Stimulated activated CD8-positive, alpha-beta memory T cell treated with anti-CD3 and anti-CD28 coated beads, Interleukin-12 subunit alpha, Interleukin-12 subunit beta, amount 100 ng/mL, for 24 hours (primary cell): Measurements from ENCODE around the gene KIF23.

Experiments used
- DNase-seq: peaks from one replicate; pipeline ENCODE4 v3.0.0-alpha.2; 2020; ENCODE audit errors: extremely low read depth

The KIF23 gene

DNA sequence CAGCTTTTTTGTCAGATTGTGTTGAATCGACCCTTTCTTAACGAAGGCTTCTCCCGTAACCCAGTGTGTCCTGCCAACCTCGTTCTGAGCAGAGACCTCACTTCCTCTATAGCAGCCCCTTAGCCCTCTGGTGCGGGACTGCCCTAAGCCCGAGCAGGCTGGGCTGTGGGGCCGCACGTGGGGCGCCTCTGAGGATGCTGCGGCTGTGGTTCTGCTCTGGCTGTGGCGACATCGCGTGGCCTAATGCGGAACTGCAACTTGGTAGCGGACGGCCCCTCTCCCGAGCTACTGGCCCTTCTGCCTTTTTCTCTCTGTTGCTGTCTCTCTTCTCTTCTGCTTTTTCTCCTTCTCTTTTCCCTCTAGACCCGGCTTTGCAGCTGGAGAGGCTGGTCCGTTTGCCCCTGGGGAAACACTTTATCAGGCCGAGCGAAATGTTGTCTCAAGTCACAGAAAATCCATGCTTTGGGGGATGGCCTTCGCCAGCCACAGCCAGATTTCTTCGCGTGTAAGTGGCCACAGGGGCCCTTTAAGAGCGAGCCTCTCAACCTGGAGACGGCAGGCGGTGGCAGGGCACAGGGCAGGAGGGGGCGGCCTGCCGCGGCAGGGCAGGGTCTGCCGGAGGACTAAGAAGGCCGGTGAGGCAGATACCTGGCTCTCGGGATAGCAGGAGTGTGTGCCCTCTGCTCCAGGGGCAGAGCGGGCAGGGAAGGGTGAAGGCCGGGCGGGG lies 19.4 kb upstream of the KIF23 start:
- DNase-seq, result peak; percentile 59

DNA sequence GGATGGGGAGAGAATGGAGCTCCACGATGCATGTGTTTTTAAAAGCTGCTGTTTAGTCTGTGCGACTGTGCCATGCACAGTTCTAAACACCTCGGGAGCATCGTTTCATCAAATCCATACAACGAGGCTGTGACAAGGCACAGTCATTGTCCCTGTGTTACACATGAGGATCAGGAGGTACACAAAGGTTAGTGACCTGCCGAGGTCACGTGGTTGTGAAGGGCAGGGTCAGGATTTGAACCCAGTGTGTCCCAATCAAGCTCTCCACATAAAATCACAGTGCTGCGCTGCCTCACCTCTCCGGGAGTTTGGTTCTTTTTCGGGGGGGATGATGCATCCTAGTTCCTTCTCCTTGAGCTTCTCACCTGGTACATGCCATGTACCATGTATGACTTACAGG lies 18.7 kb upstream of the KIF23 start:
- no peak for DNase-seq

DNA sequence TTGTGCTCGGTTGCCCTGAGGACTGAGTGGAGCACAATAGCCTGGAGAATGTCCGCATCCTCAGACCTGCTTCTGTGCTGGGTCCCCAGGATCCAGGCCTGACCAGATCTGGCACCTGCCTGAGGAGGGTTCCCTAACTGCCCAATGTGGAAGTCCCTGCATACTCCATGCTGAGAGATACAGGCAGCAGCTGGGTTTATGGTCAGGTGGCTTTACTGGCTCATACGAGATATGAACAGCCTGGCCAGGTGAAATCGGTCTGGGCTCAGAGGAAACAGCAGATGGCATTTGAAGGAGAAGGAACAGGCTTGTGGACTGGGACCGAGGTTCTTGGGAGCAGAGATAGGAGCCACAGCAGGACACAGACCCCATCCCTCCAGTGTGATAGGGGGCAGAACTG lies 18.2 kb upstream of the KIF23 start:
- no peak for DNase-seq

DNA sequence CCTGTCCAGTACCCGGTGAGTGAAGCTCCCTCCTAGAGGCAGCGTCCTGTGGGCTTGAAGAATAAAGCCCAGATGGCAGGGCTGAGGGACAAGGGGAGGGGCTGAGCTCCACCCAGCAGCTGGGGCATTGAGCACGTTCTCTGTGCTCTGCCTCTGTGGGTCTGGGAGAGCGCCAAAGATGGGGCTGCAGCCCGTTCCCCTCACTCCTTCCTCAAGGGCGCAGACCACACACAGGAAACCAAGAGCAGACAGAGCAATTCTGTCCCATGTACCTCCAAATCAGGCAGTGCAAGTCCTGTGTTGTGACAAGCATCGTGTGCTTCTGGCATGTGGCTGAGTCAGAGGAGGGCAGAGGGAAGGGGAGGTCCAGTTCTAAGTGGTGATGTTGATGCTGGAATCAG lies 15.7 kb upstream of the KIF23 start:
- DNase-seq, result no peak

DNA sequence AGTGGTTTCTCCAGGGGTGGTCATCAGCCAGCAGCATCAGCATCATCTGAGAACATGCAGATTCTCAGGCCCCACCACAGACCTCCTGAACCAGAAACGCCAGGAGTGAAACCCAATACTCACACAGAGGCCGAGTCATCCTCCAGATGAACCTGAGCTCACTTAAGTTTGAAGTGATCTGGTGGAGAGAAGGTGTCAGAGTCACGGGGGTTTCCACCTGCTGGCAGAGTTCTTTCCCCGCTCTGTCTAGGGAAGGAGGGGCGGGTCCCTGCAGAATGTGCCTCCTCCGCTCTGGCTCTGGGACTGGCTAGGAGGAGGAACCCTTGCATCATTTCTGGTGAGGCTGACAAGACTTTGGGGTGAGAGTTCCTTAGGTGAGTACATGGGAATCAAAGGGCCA lies 13.3 kb upstream of the KIF23 start:
- DNase-seq, result no peak

DNA sequence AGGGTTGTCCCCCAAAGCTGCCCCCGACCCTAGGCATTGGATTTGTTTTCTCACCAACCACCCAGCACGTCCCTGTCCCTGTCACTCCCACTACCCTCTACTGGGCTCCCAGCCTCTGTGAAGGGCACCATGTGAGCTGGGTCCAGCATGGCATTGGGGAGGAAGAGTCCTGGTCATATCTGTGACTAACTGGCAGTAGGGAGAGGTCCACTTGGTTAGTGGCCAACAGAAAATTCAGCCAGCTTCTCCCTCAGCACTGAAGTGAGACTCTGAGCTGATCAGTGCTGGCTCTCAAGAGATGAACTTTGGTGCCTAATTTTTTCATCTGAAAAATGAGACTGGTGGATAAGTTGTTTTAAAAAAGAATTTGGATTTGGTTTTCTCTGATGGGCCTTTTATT lies 11.3 kb upstream of the KIF23 start:
- DNase-seq, result no peak

DNA sequence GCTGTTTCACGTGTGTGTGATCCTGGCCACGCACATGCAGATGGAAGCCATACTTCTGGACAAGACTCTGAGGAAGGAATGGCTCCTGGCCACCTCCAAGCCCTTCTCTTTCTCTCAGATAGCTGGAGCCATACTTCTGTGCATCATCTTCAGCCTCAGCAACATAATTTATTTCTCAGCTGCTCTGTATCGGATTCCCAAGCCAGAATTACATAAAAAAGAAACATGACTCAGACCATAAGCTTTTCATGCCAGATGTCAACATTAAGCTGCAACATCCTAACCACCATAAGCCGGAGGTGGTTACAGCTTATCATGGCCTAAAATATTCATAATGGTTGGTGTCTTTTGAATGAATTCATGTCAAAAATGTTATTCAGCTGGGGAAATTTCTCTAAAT lies 10.6 kb upstream of the KIF23 start:
- no peak for DNase-seq

DNA sequence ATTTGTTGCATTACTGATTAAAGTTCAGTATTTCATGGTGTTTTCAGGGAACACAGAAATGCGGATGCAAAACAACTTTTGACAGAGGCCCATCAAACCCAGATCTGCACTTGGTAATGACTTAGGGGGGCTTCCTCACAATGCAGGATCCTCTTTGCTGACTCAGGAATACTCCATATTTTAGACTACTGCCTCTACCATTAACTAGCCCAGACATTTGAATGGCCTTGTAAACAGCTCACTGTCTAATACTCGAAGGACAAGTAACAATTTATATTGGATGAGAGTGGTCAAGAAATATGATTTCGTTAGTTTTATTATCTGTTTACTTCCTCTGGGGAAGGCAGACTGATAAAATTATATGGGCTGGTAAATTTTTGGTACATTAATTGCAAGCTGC lies 9.0 kb upstream of the KIF23 start:
- DNase-seq, result no peak

DNA sequence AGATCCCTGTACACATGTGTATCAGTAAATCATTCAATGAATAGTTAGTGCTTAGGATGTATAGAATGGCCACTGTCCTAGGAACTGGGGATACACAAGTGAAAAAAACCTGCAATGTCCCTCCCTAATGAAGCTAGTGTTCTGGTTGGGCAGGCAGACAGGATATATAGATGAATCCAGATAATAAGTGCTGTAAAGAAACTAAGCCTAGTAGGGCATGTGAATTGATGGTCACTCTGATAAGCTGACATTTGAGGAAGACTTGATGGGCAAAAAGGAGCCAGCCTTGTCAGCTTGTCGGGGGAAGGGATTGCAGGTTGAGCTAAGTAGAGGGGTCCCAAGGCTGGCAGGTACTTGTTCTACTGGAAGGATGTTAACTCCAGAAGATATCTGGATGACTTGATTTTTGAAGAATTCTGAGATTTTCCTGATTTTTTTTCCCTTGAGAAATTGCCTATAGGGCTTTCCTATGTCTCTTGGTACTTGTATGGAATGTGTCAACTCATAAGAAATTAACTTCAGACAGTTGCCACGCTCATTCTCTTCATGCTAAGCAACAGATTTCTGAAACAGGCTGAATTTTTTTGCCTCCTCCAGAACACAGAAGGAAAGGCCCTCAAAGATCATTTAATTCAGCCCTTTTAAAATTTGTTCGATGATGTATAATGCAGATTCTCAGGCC lies 6.3 kb upstream of the KIF23 start:
- no peak for DNase-seq

DNA sequence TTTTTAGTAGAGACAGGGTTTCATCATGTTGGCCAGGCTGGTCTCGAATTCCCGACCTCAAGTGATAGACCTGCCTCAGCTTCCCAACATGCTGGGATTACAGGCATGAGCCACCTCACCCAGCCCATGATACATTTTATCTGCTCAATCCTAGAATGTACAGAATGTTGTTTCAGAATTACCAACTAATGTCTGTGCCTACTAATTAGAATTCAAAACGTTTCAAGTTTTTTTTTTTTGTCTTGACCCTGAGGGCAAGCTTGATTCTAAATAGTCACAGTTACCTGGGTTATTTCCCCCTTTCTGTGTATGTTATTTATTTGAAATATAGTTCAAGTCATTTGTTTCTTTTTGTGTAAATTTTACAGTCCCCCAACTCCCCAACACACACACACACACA lies 5.3 kb upstream of the KIF23 start:
- DNase-seq, result no peak

DNA sequence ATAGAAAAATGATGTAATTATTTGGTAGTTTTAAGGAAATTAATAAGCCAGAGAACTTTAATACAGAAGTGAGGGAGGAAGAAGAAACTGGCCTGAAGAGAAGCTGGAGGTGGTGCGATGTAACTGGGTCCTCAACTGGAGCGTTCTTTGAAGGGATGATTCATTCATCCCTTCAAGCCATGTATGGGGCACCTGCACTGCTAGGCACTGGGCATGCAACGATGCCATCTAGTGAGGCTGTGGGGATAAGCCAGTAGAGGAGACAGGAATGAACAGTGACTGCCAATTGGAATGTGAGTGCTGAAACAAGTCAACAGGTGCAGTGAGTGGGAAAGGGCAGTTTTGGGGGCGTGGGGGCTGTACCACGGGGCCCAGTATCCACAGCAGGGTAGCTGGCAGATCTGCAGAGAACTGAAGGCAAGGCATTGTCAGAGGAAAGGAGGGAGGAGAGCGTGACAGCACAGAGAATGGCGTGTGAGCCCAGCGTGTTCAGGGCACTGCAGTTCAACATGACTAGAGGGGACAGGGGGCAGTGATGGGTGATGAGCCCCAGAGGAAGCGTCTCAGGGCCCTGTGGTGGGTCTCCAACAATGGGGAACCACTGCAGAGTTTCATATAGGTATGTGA lies 3.8 kb upstream of the KIF23 start:
- DNase-seq, result no peak

DNA sequence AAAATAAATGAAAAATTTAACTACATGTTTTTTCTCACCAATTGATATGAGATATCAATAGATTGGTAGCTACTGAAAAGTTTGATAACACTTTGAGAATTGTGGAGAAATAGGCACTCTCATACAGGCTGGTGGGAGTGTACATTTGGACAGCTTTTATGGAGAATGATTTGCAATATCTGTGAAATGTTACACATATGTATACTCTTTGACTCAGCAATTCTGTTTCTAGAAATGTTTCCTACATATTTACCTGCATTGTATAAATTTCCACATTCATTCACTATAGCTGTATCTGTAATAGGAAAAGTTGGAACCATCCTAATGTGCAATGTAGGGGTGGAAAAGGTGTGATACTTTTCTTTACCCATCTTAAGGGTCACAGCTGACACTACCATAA lies 1.9 kb upstream of the KIF23 start:
- DNase-seq, result no peak

DNA sequence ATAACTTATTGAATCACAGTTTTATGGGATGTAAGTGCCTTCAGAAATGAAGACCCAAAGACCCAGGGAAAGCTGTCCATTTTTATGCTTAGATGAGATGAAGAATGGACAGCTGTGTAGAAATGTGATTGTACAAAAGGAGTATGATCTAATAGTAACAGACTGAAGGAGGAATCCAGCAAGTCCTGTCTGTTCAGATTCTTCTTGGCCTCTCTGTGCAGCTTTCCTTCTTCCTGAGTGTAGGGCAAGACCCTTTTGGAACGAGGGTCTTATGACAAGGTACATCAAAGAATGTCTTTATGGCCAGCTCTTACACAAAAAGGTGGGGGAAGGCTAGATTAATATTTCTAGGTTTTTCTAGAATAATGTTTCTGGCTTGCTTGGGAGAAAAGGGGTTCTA lies 1.4 kb upstream of the KIF23 start:
- DNase-seq, result no peak

DNA sequence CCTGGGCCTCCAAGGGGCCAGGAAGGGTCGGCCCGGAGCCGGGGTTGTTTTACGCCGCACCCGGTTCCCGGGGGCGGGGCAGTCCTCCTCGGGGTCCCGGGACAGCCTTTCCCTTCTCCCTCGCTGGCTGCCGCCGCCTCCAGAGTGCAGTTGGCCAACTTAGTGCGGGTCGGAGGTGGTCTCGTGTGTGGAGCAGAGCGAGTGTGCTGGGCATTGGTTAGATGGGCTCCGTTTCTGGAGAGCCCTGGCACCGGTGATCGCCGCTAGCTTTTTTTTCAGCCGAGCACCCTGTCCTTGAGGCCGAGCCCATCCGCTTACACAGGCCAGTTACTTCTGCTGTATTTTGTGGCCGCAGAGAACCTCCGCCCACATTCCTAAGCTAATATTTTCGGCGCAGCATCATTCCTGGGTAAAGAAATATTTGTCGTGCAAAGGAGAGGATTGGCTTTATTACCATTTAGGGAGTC lies 585 bp downstream of the KIF23 start:
- DNase-seq, result no peak

DNA sequence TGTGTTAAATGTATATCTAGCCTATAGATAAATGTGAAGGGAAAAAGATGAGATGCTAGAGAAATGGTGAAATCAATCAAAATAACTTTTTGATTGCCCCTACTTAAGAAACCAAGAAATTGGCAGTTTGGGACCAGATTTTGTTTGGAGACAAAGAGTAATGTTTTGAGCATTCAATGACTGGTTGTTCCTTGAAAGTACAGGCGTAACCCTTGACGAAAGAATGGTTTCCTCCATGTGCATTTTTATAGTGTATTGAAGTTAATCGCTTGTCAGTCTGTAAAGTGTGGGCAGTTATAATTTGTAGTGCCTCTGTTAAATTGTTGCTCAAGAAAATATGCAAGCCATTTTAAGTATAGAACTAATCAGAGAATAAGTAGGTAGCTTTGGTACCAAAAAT lies 1.2 kb downstream of the KIF23 start:
- no peak for DNase-seq

DNA sequence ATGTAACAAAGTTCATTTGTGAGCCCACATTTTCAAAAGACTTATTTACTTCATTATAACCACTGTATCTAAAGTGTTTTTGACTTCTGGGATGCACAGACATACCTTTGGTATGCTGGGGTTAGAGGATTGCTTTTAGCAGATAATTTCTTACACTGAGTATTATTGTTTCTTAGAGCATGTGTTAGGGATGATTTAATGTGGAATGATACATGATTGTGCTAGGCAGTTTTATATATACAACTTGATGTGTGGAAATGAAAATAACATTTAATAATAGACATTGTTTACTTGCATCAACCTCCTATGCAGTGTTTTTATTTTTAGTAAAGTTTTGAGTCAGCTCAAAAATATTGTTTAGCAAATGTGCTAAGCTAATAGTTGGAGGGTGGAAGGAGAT lies 3.4 kb downstream of the KIF23 start:
- DNase-seq, result no peak

DNA sequence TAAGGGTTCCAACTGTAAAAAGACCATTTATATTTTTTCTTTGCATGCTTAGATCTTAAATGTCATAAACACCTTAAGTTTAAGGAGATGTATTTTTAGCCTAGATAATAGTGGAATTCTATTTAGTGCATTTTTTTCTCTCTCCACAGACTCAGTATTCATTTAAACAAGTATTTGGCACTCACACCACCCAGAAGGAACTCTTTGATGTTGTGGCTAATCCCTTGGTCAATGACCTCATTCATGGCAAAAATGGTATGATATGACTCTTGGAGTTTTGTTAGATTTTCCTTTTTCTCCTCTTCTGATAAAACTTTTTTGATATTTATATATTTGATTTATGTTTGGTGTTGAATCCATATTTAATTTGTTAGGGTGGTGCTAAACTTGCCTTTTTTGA lies 7.3 kb downstream of the KIF23 start:
- DNase-seq, result no peak

DNA sequence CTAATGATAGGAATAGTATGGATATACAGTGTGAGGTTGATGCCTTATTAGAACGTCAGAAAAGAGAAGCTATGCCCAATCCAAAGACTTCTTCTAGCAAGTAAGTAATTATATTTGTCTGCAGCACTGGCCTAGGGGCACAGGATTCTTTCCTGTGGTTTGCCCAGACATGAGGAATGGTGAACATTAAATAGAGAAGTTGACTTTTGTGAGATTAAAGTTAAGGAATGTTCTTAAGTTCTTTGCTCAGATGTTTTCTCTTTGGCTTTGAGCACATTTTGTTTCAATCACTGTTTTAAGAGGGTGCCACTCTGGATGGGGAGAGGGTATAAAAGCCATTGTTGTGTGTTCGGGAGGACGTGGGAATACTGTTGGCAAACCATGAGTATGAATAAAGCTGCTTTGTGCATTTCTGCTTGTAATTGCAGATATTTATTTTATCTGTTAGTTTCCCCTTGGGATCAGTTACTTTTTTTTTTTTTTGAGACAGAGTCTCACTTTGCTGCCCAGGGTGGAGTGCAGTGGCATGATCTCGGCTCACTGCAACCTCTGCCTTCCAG lies 8.3 kb downstream of the KIF23 start:
- DNase-seq, result no peak

DNA sequence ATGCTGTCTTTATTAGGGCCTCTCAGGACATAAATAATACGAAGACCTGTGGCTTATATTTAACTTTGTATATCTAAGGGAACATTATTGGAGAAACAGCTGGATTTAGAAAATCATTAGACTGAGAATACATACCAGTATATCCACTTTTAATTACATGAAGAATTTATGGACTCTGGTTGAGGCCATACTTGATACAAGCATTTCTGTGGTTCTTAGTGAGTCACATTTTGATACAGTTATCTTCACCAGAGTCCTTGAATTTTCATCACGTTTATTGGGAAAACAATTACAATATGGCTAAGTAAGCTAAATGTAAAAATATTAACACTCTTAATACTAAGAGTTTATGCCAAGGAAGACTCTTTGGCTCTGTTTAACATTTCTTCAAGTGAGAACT lies 9.9 kb downstream of the KIF23 start:
- no peak for DNase-seq

DNA sequence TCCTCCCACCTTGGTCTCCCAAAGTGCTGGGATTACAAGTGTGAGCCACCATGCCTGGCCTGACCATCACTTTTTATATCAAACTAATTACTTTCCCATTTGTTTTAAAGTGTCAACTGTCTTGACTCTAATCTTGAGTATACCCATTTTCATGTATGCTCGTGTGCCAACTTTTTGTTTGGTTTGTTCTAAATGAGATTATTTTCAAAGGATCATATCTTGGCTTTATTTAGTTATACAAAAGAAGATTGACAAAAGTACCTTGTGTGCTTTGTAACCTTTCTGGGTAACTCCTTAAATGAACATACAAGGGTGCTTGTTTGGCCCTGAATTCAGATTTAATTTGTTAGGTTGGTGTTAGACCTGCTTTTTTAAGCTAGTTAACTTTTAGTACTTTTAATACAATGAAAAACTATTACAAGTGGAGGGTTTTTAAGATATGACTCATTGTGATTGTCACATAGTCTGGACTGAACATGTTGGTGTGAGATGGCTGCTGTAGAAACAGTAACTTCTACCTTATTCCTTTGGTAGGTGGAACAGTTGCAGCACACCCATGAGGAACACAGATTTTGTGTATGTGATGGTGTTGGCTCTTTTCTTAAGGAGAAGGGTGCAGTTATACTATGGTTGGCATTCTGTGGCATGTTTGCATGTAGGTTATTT lies 10.7 kb downstream of the KIF23 start:
- no peak for DNase-seq

DNA sequence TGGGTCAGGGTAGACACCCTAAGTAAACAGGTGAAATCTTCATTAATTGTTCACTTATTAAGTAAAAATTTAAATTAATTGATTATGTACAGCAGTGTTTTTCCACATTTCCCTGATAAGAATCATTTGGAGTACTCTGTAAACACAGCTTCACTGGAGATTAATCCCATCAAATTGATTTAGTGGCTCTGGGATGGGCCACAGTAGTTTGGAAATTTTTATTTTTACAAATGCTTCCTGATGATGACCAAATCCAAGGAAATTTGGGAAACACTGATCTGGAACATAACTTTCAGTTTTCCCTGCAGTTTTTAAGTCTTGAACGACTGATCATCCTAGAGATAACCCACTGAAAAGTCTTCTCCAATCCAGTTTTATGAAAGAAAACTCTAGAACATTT lies 19.7 kb downstream of the KIF23 start:
- DNase-seq, result no peak

DNA sequence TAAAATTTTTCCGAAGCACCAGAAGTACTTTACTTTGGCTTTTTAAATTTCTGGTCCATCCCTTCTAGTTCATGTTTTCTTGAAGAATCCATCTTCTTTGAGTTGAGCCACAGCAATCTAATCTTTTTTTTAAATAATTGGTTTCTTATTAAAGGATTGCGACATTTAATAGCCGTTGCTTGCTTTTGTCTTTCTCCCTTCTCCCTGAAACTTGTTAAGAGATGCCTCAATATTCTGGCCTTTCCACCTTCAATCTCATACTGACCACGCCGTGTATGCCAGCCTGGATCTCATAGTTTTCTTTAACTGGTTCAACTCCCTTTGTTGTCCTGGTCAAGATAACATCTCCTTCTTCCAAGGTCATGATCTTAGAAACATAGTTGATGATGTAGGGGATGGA lies 20.1 kb downstream of the KIF23 start:
- DNase-seq, result no peak
